ENCODE measurements around the gene KCNT1.

Gene KCNT1

GRCh38 chr9:135787317-135787716, 85.3 kb downstream of the KCNT1 start:
- no peak for DNase-seq

GRCh38 chr9:135787776-135788575, 86.0 kb downstream of the KCNT1 start:
- DNase-seq = no peak

GRCh38 chr9:135788576-135789300, 86.8 kb downstream of the KCNT1 start:
- no peak for DNase-seq

- DNase-seq = no peak
These were observed 87.9 kb downstream of the KCNT1 start for GRCh38 chr9:135789838-135790291.

GRCh38 chr9:135790356-135790755, 88.4 kb downstream of the KCNT1 start:
- DNase-seq = no peak

- no peak for DNase-seq
These were observed 88.9 kb downstream of the KCNT1 start for GRCh38 chr9:135790850-135791249.

- no peak for DNase-seq
These were observed 89.7 kb downstream of the KCNT1 start for GRCh38 chr9:135791431-135792267.

GRCh38 chr9:135792268-135793128, 90.5 kb downstream of the KCNT1 start:
- no peak for DNase-seq

- DNase-seq = no peak
These were observed 91.5 kb downstream of the KCNT1 start for GRCh38 chr9:135793221-135794056.

- no peak for DNase-seq
These were observed 92.0 kb downstream of the KCNT1 start for GRCh38 chr9:135794057-135794335.

- DNase-seq = no peak
These were observed 92.4 kb downstream of the KCNT1 start for GRCh38 chr9:135794361-135794885.

GRCh38 chr9:135795391-135795790, 93.4 kb downstream of the KCNT1 start:
- no peak for DNase-seq

- no peak for DNase-seq
These were observed 95.0 kb downstream of the KCNT1 start for GRCh38 chr9:135796784-135797485.

- peak; percentile 25 for DNase-seq
These were observed 95.7 kb downstream of the KCNT1 start for GRCh38 chr9:135797507-135798262.

- DNase-seq = no peak
These were observed 96.2 kb downstream of the KCNT1 start for GRCh38 chr9:135798263-135798585.

GRCh38 chr9:135799261-135799660, 97.3 kb downstream of the KCNT1 start:
- no peak for DNase-seq

- DNase-seq = no peak
These were observed 99.1 kb downstream of the KCNT1 start for GRCh38 chr9:135801070-135801469.

- DNase-seq = no peak
These were observed 101.0 kb downstream of the KCNT1 start for GRCh38 chr9:135802876-135803419.

- no peak for DNase-seq
These were observed 101.5 kb downstream of the KCNT1 start for GRCh38 chr9:135803441-135803840.
